ENCODE results near the gene SOX13. TPM values are rescaled to one million over a fixed set of nuclear protein-coding genes. Genes with fewer than 3 reads are reported as not detected.

SOX13 gene
- total RNA-seq, 1 donor from 2014 or later: 4.7 TPM

DNA sequence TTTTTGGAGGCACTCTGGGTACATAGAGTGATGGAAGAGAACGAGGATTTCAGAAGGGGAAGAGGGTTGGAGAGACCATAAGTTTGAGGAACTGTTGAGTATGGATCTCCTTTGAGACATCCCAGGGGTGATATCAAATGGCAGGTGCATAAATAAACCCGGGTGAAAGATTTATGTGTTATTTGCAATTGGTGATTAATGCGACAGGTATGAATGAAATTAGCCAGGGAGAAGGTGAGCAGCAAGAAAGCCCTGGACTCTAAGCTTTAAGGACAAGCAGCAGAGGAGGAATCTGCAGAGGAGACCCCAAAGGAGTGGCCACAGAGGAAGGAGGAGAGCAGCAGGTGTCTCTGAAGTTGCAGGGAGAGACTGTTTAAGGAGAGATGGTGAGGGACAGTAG lies 102.0 kb downstream of the SOX13 start:
- H3K4me3 ChIP-seq (ENCODE audit: low read length in 3 of 3): no peak overlapping the region
- no peaks in the 10 kb centered on the region for H3K4me1 ChIP-seq (ENCODE audit: control insufficient read depth in 3 of 3, insufficient read depth in 3 of 3, low read length in 3 of 3)
- no peak overlapping the region for H3K9ac ChIP-seq (ENCODE audit: low read depth in 1 of 3, low read length in 3 of 3)
- no peaks in the 10 kb centered on the region for H3K36me3 ChIP-seq (ENCODE audit: control insufficient read depth in 3 of 3, insufficient read depth in 3 of 3, low read length in 3 of 3)
- H3K9me3 ChIP-seq (ENCODE audit: control insufficient read depth in 3 of 3, low read length in 3 of 3): peaks cover 0 to 5% (median 0%) of the 10 kb centered on the region in 3 donors
- H3K27ac ChIP-seq (ENCODE audit: low read depth, low read length): no peak overlapping the region
- H3K27me3 ChIP-seq (ENCODE audit: control insufficient read depth in 3 of 3, insufficient read depth in 3 of 3, low read length in 3 of 3): peaks cover 0 to 24% (median 11%) of the 10 kb centered on the region in 3 donors

DNA sequence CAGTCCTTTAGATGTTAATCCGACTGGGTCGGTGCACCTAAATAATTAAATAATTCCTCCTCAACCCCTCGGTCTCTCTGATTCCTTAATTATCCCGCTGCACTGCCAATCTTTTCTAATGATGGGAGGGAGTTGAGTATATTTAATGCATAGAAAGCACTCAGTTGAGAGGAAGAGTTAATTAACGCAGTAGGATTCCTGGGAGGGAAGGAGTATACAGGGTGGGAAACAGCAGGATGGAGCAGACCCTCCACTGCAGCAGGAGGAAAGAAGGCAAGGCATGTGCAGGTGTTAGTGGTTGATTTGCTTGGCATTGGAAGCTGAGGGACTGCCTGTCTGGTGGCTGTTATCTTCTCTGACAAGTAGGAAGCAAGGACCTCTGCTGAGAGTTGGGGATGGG lies 103.1 kb downstream of the SOX13 start:
- H3K27ac ChIP-seq (ENCODE audit: low read depth, low read length): no peak overlapping the region
- H3K4me3 ChIP-seq (ENCODE audit: low read length in 3 of 3): no peak overlapping the region
- H3K4me1 ChIP-seq (ENCODE audit: control insufficient read depth in 3 of 3, insufficient read depth in 3 of 3, low read length in 3 of 3): no peaks in the 10 kb centered on the region
- peaks cover 0 to 24% (median 11%) of the 10 kb centered on the region in 3 donors for H3K27me3 ChIP-seq (ENCODE audit: control insufficient read depth in 3 of 3, insufficient read depth in 3 of 3, low read length in 3 of 3)
- no peak overlapping the region for H3K9ac ChIP-seq (ENCODE audit: low read depth in 1 of 3, low read length in 3 of 3)
- no peaks in the 10 kb centered on the region for H3K9me3 ChIP-seq (ENCODE audit: control insufficient read depth in 3 of 3, low read length in 3 of 3)
- H3K36me3 ChIP-seq (ENCODE audit: control insufficient read depth in 3 of 3, insufficient read depth in 3 of 3, low read length in 3 of 3): no peaks in the 10 kb centered on the region

DNA sequence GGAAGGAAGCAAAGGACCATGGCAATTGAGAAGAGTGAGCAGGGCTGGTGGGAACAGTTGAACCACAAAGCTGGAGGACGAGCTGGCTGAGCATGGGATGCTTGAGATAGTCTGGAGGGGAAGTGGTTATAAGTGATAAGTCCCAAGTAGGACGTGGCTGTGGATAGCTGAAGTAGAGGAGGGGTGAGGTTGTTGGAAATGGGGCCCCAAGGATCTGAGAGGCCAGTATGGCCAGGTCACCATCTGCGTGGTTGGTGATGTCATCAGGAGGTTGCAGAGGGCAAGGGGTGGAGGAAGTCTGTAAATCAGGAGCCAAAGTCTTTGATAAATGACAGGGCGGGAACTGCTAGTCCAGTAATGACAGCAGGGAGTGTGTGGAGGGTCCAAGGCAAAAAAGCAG lies 104.2 kb downstream of the SOX13 start:
- Histone ChIP-seq H3K27me3 (ENCODE audit: control insufficient read depth in 3 of 3, insufficient read depth in 3 of 3, low read length in 3 of 3) (peaks cover 0 to 24% (median 11%) of the 10 kb centered on the region in 3 donors), H3K36me3 (ENCODE audit: control insufficient read depth in 3 of 3, insufficient read depth in 3 of 3, low read length in 3 of 3) (no peaks in the 10 kb centered on the region), H3K27ac (ENCODE audit: low read depth, low read length) (no peak overlapping the region), H3K4me1 (ENCODE audit: control insufficient read depth in 3 of 3, insufficient read depth in 3 of 3, low read length in 3 of 3) (no peaks in the 10 kb centered on the region), H3K4me3 (ENCODE audit: low read length in 3 of 3) (no peak overlapping the region), H3K9ac (ENCODE audit: low read depth in 1 of 3, low read length in 3 of 3) (no peak overlapping the region), H3K9me3 (ENCODE audit: control insufficient read depth in 3 of 3, low read length in 3 of 3) (no peaks in the 10 kb centered on the region)

Other genes with a start within 250 kb of the SOX13 start
- 89.2 TPM for gene SNRPE, start 211.5 kb upstream of the SOX13 start, total RNA-seq
- gene ETNK2, start 78.9 kb downstream of the SOX13 start, total RNA-seq: 6.8 TPM
- not detected for gene REN, start 93.2 kb downstream of the SOX13 start, total RNA-seq
- gene KISS1, start 123.4 kb downstream of the SOX13 start, total RNA-seq: not detected
- not detected for gene GOLT1A, start 140.9 kb downstream of the SOX13 start, total RNA-seq

All from skeletal muscle tissue (tissue), 4 donors.